ENCODE measurements around the gene BCL3. TPM values are rescaled to one million over a fixed set of nuclear protein-coding genes. Genes with fewer than 3 reads are reported as not detected.

The BCL3 gene
- total and polyA plus RNA-seq, 12 donors, result 7.1 to 76.3 (median 20.9) TPM

DNA sequence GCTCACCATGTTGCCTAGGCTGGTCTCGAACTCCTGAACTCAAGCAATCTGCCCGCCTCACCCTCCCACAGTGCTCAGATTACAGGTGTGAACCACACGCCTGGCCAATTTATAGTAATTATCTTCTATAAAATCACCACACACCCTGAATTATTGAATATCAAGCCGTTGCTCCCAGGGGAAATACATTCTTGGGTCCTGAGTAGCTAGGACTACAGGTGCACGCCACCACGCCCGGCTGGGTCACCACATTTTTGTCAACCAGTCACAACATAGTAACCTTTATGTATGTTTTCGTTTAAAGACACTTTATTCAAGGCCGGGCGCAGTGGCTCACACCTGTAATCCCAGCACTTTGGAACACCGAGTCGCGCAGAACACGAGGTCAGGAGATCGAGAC lies 37.5 kb downstream of the BCL3 start:
- no peak overlapping the region for H3K4me3 ChIP-seq
- H3K9me3 ChIP-seq, result no peaks in the 10 kb centered on the region
- no peak overlapping the region for H3K27ac ChIP-seq
- H3K4me1 ChIP-seq, result peaks cover 0 to 8% (median 0%) of the 10 kb centered on the region in 9 donors
- H3K27me3 ChIP-seq, result no peaks in the 10 kb centered on the region
- intact Hi-C loops (cut with DNase I), result loop anchor here in 3 of 10 donors (2.0 kb wide), 2 partner anchors 13 to 59 kb away; no protein-coding TSS in a partner anchor
- TF ChIP-seq, protein P1, sequence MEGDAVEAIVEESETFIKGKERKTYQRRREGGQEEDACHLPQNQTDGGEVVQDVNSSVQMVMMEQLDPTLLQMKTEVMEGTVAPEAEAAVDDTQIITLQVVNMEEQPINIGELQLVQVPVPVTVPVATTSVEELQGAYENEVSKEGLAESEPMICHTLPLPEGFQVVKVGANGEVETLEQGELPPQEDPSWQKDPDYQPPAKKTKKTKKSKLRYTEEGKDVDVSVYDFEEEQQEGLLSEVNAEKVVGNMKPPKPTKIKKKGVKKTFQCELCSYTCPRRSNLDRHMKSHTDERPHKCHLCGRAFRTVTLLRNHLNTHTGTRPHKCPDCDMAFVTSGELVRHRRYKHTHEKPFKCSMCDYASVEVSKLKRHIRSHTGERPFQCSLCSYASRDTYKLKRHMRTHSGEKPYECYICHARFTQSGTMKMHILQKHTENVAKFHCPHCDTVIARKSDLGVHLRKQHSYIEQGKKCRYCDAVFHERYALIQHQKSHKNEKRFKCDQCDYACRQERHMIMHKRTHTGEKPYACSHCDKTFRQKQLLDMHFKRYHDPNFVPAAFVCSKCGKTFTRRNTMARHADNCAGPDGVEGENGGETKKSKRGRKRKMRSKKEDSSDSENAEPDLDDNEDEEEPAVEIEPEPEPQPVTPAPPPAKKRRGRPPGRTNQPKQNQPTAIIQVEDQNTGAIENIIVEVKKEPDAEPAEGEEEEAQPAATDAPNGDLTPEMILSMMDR (IDR thresholded peaks at IDR 0.05), result no peak
- WGBS, 2 donors, result 93 to 94% methylated on average over 15 of the region's 15 CpGs
- H3K36me3 ChIP-seq, result no peaks in the 10 kb centered on the region
- ATAC-seq (no peak), DNase-seq (no peak)

- Histone ChIP-seq H3K36me3 (no peaks in the 10 kb centered on the region), H3K4me3 (no peak overlapping the region), H3K9me3 (no peaks in the 10 kb centered on the region), H3K4me1 (peaks cover 0 to 8% (median 0%) of the 10 kb centered on the region in 9 donors), H3K27ac (no peak overlapping the region), H3K27me3 (no peaks in the 10 kb centered on the region)
- ATAC-seq (no peak), DNase-seq (no peak)
- intact Hi-C loops (cut with DNase I), result no loop called here
- TF ChIP-seq, protein P1 (IDR thresholded peaks at IDR 0.05), result no peak
- WGBS, 2 donors, result 90 to 94% methylated on average over 6 of the region's 6 CpGs
Observed at GRCh38 chr19:44788971-44789370, 40.5 kb downstream of the BCL3 start.

GRCh38 chr19:44789943-44790483 lies 41.5 kb downstream of the BCL3 start:
- intact Hi-C loops (cut with DNase I), result no loop called here
- Histone ChIP-seq H3K27ac (no peak overlapping the region), H3K36me3 (no peaks in the 10 kb centered on the region), H3K4me3 (no peak overlapping the region), H3K9me3 (no peaks in the 10 kb centered on the region), H3K4me1 (no peaks in the 10 kb centered on the region), H3K27me3 (no peaks in the 10 kb centered on the region)
- DNase-seq, result no peak
- TF ChIP-seq, protein P1 (IDR thresholded peaks at IDR 0.05), result no peak
- WGBS, 2 donors, result 83 to 87% methylated on average over 13 of the region's 13 CpGs
- peak in 1 of 8 donors; percentile 20 for ATAC-seq

DNA sequence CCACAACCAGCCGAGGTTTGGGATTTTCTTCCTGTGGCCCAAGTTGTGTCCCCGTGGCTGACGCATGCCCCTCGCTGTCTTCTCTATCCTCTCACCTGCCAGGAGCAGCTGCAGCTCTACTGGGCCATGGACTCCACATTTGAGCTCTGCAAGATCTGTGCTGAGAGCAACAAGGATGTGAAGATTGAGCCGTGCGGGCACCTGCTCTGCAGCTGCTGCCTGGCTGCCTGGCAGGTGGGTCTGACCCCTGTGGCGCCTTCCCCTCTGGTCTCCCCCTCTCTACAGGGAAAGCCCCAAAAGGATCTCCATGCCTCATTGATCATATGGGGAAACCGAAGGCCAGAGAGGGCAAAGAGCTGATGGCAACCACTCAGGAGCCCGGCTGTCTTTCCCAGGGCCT lies 43.8 kb downstream of the BCL3 start:
- DNase-seq, result no peak
- ATAC-seq, result no peak
- intact Hi-C loops (cut with DNase I), result no loop called here
- no peak overlapping the region for H3K4me3 ChIP-seq
- H3K4me1 ChIP-seq, result peaks cover 0 to 19% (median 14%) of the 10 kb centered on the region in 9 donors
- H3K27me3 ChIP-seq, result no peaks in the 10 kb centered on the region
- no peak overlapping the region for H3K27ac ChIP-seq
- no peaks in the 10 kb centered on the region for H3K9me3 ChIP-seq
- 92% methylated on average over 9 of the region's 9 CpGs for WGBS, 2 donors
- H3K36me3 ChIP-seq, result no peaks in the 10 kb centered on the region
- TF ChIP-seq, protein P1 (IDR thresholded peaks at IDR 0.05), result no peak

Data from heart right ventricle (tissue), 16 donors.